ENCODE data around the gene CELF2.

DNA sequence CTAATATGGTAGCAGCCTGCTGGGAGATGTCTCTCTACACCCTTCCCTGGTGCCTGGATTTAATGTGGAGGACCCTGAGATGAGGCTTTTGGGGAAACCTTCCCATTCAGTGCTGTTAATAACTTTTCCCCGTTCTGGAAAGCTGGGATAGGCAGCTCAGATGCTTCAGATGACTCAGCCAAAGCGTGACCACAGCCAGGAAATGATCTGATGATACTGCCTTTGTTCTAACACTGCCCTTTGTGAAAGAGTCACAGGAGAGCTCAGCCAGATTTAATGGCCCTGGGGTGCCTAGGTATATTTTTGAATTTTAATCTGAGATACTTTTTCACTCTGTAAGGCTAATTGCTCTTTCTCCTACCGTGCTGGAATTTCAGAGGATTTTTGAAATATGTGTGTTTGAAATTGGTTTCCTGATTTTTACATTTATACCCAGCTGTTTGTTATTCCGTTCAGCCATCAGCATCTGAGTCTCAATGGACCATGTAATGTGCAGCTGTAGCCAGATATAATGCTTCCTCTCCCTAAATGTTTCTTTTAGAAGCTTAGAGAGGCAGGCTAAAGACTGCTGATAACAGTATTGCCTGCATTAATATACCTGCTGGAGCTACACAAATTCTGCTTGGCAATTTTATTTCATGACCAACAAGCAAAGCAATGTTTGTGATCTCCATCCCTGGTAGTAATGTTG, 17.8 kb downstream of the CELF2 start:
- TF ChIP-seq CTCF (IDR thresholded peaks at IDR 0.05) (no peak), POLR2A (IDR thresholded peaks at IDR 0.05) (no peak)
